T-helper 1 cell (primary cell): ENCODE measurements around the gene TMIGD3.
"Not testable (repeated sequence)": the region's sequence is repeated elsewhere in the genome, so short reads cannot be mapped to it uniquely, and the experiment has no call there.

Source experiments
- DNase-seq, 5 donors: peaks; one replicate each; pipeline ENCODE4 v3.0.0-alpha.2; 2012 to 2020
- total RNA-seq, 4 donors: gene quantifications; one replicate each; lab custom pipeline; 2026; lab: John Stamatoyannopoulos, UW

Gene TMIGD3
- 0 reads per million in 4 donors for total RNA-seq

GRCh38 chr1:111503585-111504060 lies at the start of gene TMIGD3, which contains the start of gene ADORA3:
Gene TMIGD3 (minus strand): TSS chr1:111503633. CDS start chr1:111503354, 279 bp downstream.
Gene ADORA3 (minus strand): TSS chr1:111503633. CDS start chr1:111503354, 279 bp downstream.
- DNase-seq: no peak

GRCh38 chr1:111553196-111553595 lies 49.8 kb upstream of the TMIGD3 start:
- no peak for DNase-seq

- no peak for DNase-seq
Measured at GRCh38 chr1:111552587-111552986, 49.2 kb upstream of the TMIGD3 start.

GRCh38 chr1:111551623-111552411 lies 48.4 kb upstream of the TMIGD3 start:
- DNase-seq: no peak

- DNase-seq: not testable (repeated sequence)
Measured at GRCh38 chr1:111547786-111548185, 44.4 kb upstream of the TMIGD3 start.

- no peak for DNase-seq
Measured at GRCh38 chr1:111542187-111542586, 38.8 kb upstream of the TMIGD3 start.

GRCh38 chr1:111541721-111542120 lies 38.3 kb upstream of the TMIGD3 start:
- no peak for DNase-seq

GRCh38 chr1:111540928-111541327 lies 37.5 kb upstream of the TMIGD3 start:
- no peak for DNase-seq

- DNase-seq: no peak
Measured at GRCh38 chr1:111538343-111539025, 35.1 kb upstream of the TMIGD3 start.

GRCh38 chr1:111535256-111536191 lies 32.1 kb upstream of the TMIGD3 start:
- no peak for DNase-seq

- no peak for DNase-seq
Measured at GRCh38 chr1:111520053-111520452, 16.6 kb upstream of the TMIGD3 start.

GRCh38 chr1:111517469-111518225 lies 14.2 kb upstream of the TMIGD3 start:
- peak in 2 of 5 donors; percentile 22 to 66 for DNase-seq

GRCh38 chr1:111516005-111516535 lies 12.6 kb upstream of the TMIGD3 start:
- peak in 1 of 5 donors; percentile 57 for DNase-seq

- no peak for DNase-seq
Measured at GRCh38 chr1:111515291-111516004, 12.0 kb upstream of the TMIGD3 start.

- no peak for DNase-seq
Measured at GRCh38 chr1:111513410-111514020, 10.1 kb upstream of the TMIGD3 start.

- DNase-seq: no peak
Measured at GRCh38 chr1:111512931-111513330, 9.5 kb upstream of the TMIGD3 start.

GRCh38 chr1:111512132-111512889 lies 8.9 kb upstream of the TMIGD3 start:
- no peak for DNase-seq

- no peak for DNase-seq
Measured at GRCh38 chr1:111511370-111511769, 7.9 kb upstream of the TMIGD3 start.

GRCh38 chr1:111509997-111510375 lies 6.6 kb upstream of the TMIGD3 start:
- DNase-seq: no peak
